Thyroid gland (tissue), 4 donors: ENCODE results near the gene C20orf173.

Experiments used
- CTCF ChIP-seq, 6 experiments: fragments of 200-600 bp in 3 of 6; fragments of 450-650 bp in 3 of 6; sonication (generic) in 3 of 6; IDR thresholded peaks; one replicate each; pipeline ENCODE4 v1.5.1; 2016 to 2019; ENCODE audit warnings: antibody characterized with exemption in 6 of 6, mild to moderate bottlenecking in 2 of 6, inconsistent platforms in 1 of 6, moderate library complexity in 1 of 6
- POLR2A ChIP-seq, 2 donors: fragments of 450-650 bp; IDR thresholded peaks; one replicate each; pipeline ENCODE4 v1.6.1; 2017; ENCODE audit warnings: antibody characterized with exemption in 2 of 2, mild to moderate bottlenecking in 2 of 2, moderate library complexity in 1 of 2

- no peak for TF ChIP-seq POLR2A (IDR thresholded peaks at IDR 0.05)
- TF ChIP-seq CTCF (IDR thresholded peaks at IDR 0.05): no peak
These were observed 23.5 kb upstream of the C20orf173 start for GRCh38 chr20:35552914-35553313.
